ENCODE results near the gene HOXC10. TPM values are rescaled to one million over a fixed set of nuclear protein-coding genes. Genes with fewer than 3 reads are reported as not detected.

HOXC10 gene
- polyA plus RNA-seq, 3 donors = 63.5 to 68.8 (median 64.5) TPM

DNA sequence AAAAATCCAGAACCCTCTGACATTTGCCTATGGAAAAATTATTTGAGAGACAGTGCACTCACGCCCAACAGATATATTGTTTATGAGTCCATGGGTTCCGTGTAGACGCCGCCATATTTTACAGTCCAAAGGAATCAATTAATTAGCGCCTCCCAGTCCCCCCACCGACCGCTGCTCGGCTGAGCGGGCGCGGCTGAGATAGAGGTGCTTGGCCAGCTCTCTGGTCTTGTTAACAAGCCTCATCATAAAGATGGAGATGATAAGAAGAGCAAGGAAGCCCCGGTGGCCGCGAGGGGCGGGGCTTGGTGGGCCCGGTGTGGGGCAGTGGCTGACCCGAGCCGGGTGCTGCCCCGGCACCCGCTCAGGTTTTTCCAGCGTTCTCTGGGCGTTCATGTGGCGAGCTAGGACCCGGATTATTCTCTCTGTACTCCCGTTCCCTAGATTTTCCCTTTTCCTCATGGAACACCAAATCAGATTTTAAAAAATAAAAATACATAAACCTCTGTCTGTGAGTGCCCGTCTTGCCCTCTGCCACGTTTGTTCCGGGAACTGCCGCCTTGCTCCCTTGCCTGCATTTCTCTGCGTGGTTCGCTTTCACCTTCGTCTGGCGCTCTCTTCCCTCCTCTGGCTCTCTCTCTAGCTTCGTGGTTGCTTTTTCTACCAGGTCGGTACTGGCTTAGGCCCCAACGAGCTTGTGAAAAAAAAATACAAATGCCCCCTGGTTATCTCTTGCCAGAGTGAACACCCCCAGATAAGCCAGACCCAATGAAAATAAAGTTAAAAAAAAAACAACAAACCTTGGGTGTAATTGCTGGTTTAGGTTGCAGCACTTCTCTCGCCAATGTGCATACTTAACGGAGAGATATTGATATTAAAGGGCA is 21.3 kb upstream of the HOXC10 start:
- no peak for DNase-seq (ENCODE audit: low read depth in 3 of 3, low spot score in 2 of 3)

DNA sequence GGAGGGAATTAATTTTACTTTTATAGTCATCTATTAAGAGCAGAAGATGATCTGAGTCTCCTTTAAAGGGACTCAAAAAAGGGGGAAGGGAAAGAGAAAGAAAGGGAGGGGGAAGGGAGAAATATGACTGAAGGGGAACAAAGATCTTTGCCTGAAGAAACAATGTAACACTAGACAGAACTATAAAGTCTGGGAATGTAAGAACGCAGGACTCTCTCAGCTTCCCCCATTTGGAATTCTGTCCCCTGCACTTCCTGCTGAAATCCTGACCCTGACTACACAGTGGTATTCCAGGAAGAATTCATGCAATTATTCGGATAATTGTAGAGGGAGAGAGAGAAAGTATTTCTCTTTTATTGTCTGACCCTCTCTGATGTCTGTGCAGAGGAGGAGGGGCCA is 20.6 kb upstream of the HOXC10 start:
- no peak for DNase-seq (ENCODE audit: low read depth in 3 of 3, low spot score in 2 of 3)

DNA sequence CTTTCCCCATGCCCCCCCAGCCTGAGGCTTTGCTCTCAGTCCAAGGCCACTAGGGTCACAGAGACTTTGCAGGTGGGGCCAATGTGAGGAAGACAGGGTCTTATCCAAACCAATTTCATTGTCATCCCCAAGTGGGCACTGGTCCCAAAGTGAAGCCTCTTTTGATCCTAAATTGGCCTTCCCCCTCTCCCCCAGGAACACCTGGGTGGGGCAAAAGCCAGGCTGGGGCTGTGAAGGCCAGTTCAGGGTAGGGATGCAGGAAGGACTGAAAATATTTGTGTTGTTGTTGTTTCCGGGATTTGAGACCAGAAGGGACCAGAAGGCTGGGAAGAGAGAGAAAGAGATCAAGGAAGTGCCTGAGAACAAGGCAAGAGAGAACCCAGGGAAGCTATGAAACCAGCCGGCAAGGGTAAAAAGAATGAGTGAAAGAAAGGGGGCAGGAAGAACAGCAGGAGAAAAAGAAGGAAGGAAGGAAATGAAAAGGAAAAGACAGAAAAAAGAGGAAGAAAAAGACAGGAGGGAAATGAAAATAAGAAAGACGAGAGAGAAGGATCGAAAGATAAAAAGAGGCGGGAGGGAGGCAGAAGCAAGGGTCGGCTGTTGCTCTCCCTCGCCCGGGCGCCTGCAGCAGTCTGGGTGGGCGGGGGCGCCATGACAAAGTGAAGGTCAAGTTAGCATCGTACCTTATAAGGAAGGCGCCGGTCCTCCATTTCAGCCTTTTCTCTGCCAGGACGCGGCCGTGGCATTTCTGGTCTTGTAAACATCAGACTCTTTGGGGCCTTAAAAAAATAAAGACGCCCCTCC is 19.5 kb upstream of the HOXC10 start:
- DNase-seq (ENCODE audit: low read depth in 3 of 3, low spot score in 2 of 3) = no peak

DNA sequence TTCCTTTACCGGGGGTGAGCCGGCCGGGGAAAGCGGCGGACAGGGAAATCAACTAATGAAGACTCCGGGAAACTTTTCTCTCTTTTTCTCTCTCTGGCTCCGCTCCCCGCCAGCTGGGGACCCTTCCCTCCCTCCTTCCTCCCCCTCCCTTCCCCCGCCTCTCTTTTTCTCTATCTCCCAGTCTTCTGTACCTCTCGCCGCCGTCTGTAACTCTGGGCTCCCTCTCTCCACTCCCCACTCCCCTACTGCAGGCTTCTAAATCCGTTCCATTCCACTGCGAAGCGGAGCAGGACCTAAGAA is 18.9 kb upstream of the HOXC10 start:
- no peak for DNase-seq (ENCODE audit: low read depth in 3 of 3, low spot score in 2 of 3)

DNA sequence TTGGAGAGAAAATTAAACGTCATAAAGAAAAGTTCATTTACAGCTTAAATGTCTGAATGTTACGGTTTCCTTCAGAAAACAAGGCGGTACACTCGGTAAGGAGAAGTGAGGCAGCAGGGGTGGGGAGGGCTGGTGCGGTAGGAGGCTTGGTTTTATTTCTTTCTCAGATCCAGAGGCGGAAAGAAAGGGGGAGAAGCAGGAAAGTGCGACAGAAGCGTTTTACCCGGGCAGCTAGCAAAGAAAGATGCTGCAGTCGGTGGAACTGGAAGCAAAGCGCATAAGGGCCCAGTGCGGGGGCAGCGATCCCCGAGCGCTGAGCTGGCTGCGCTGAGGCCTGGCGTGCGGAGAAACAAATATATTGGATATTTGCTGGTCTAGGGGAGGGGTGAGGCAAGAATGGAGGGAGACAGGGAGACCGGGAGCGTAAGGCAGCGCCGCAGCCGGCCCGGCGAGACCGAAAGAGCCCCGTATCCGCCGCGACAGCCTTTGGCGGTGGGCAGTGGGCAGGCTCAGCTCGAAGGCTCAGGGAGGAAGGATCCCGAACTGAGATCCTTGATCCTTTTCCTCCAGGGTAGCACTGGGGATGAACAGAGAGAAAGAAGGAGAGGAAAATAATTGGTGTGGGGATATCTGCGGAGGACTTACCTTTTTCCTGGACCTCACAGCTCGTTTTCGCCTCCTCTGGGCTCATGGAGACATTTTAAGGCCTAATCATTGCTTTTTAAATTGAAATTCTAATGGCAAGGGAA is 18.4 kb upstream of the HOXC10 start:
- no peak for DNase-seq (ENCODE audit: low read depth in 3 of 3, low spot score in 2 of 3)

DNA sequence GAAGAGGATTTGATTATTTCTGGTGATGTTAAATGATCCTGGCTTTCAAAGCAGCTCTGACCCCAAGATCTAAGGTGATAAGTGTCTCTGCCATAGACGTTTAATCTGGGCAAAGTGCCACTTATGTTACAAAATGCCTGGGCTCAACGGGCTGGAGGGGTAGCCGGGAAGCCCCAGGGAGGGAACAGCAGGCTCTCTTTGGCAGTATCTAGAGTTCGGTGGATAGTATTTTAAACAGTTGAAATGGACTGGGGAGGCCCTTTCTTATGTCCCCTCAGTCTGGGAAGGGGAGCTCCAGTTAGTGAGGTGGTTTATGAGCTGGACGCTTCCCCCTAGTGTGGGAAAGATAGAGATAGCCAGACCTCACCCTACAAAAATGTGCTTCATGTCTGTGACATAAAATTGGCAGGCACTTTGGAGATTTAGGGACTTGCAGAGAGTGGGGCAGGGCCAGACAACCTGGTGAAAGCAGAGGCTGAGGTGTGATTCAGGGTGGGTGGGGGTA is 17.5 kb upstream of the HOXC10 start:
- no peak for DNase-seq (ENCODE audit: low read depth in 3 of 3, low spot score in 2 of 3)

DNA sequence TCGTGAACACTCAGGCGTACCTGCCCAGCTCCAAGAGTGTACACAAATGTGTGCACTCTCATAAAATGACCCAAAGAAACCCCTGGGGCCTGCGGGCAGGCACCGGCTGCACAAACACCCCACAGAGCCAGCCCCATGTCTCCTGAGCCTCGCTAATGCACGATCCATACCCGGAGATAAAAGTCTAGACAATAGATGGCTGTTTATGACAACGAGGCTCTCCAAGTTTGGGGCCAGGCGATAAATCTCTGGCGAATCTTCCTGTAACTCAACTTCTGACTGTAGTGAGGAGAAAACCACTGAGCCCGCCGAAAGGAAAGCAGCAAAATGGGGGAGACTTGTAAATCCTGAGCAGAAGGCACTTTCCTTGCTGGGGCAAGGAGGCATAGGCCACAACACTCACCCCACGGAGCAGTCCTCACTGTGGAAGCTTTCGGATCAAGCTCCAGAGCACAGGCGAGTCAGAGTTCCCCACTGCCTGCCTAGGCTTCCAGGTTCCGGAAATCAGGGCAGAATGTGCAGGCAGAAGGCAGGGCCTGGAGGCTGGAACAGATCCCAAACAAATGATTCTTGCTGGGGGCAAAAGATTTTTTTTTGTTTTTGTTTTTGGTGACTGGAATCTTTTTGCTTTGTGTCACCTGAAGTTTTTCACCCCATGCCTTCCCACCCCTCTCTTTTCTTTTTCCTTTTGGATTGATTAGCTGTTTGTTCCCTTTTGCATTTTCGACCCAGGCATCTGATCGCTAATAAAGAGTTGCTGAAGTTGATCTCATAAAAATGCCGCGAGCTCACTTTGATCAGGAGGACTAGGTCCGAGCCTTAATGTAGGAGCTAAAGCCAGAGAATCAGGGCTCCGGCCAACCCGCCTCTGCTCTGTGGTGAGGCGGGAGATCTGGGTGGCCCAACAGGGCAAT is 16.5 kb upstream of the HOXC10 start:
- no peak for DNase-seq (ENCODE audit: low read depth in 3 of 3, low spot score in 2 of 3)

DNA sequence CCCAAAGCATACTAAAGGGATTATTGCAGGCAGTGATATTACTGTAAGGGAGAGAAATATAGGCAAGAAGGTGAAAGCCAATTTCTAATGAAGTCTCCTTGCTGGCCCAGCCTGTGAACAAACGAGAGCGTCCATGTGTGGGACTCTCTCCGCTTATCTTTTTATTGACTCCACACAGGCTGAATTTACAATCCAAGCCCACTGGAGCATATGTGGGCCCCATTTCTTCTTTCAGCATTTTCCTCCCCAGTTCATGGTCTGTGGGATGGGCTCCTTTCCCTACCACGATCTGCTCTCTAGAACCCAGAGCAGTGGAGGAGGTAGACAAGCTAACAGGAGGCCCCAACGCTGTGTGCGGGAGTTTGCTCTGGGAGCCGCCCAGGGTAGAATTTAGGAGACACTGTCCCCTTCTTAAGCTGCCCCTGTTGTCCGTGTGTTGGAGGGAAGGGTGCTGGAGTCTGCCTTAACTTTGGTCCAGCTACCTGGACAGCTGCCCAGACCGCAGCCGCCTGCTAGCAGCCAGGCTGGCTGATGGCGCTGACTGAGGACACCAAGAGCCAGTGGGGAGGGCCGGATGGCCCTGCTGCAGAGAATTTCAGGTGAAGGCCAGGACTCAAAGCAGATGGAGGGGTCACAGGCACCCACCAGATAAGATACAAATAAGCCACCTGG is 15.2 kb upstream of the HOXC10 start:
- no peak for DNase-seq (ENCODE audit: low read depth in 3 of 3, low spot score in 2 of 3)

DNA sequence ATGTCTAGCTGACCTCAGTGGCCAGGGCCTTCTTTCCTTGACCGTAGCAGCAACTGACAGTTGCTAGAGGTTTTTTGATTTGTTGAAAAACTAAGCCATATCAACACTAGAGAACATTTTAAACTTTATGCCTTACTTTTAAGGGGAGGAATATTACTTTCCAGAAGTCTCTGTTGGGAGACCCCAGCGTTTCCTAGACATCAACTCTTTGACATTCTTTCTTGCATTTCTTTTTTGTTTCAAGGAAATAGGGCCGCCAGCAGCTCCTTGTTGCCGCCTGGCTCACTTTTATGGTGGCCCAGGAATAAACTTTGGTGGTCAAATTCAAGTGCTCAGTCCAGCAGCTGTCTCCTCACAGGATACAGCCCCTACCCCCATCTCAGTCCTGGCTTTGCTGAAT is 14.5 kb upstream of the HOXC10 start:
- DNase-seq (ENCODE audit: low read depth in 3 of 3, low spot score in 2 of 3) = no peak

DNA sequence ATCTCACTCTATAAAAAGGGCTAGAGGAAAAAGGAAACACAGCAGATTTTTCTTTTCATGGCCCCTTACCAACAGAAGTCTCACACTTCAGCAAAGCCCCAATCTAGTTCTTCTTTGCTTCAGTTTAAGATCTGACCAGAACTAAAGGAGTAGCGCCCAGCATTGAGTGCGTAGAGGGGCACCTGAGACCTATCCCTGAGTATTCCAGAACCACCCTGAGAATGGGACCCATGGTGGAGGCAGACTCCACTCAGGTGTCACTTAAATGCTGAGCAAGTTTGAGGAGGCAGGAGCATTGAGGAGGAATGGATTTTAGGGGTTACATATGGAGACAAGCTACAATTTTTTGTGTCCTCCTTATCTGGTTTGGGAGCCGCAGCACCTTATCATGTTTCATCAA is 13.8 kb upstream of the HOXC10 start:
- no peak for DNase-seq (ENCODE audit: low read depth in 3 of 3, low spot score in 2 of 3)

DNA sequence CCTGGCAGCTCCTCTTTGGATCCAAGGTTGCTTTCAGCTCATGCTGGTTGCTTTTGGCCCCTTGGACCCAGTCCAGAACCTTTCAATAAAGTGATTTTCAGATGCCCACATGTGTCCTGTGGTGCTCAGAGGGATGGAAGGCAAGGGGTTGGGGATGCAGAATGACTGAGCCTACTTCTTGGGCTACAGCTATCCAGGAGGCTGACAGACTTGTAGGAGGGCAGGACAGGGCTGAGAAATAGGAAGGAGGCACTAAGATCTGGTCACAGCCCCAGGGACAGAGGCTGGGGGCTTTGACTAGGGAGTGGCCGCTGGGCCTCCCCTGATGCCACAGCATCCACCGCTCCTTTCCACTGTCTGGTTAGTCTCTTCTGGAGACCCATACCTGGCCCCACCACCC is 13.3 kb upstream of the HOXC10 start:
- no peak for DNase-seq (ENCODE audit: low read depth in 3 of 3, low spot score in 2 of 3)

DNA sequence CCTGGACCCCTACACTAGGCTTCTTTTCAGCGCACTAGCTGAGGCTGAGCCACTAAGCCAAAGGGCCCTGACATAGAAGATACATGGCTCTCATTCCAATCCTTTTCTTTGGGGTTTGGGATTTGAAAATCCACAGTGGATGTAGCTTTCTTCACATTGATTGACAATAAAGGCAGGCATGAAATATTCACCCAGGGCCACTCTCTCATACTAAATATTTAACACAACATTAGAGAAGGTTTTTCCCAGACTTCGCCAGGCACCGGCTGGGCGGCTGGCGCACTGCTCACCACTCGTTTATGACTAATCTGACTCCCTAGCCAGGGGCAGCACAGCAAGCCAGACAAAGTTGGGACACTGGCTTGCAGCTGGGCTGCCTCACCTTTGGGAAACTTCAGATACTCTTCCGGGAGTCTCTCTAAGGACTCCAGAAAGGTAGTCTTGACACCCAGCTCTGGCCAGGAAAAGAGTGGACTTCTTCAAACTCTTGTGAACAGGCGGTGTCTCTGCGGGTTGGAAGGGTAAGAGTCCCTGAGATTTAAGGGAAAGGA is 12.7 kb upstream of the HOXC10 start:
- no peak for DNase-seq (ENCODE audit: low read depth in 3 of 3, low spot score in 2 of 3)

DNA sequence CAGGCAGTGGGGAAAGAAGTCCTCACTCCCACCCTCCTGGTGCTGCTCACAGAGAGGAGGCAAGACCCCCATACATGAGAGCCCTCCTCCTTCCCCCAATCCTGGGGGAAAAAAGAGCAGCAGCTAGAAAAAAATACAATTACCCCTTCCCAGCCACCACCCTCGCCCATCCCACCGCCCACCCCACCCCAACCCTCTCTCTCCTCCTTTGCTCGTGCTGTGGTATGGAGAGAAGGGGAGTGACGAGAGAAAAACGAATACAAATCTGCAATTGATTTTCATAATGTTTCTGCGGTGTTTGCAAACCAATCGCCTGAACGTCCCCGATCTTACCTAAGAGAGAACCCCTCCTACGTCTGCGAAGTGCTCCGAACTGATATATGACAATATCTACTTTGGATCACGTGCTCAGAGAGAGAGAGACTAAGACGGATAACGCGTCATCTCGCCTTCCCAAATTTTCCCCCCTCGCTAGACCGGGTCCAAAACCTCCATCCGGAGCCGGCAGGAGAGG is 12.2 kb upstream of the HOXC10 start, which contains the start of gene HOXC11:
Gene HOXC11 (plus strand): TSS at position 405 of the 514 bp plus-strand sequence. CDS start 116 bp downstream, outside the sequence.
- no peak for DNase-seq (ENCODE audit: low read depth in 3 of 3, low spot score in 2 of 3)

DNA sequence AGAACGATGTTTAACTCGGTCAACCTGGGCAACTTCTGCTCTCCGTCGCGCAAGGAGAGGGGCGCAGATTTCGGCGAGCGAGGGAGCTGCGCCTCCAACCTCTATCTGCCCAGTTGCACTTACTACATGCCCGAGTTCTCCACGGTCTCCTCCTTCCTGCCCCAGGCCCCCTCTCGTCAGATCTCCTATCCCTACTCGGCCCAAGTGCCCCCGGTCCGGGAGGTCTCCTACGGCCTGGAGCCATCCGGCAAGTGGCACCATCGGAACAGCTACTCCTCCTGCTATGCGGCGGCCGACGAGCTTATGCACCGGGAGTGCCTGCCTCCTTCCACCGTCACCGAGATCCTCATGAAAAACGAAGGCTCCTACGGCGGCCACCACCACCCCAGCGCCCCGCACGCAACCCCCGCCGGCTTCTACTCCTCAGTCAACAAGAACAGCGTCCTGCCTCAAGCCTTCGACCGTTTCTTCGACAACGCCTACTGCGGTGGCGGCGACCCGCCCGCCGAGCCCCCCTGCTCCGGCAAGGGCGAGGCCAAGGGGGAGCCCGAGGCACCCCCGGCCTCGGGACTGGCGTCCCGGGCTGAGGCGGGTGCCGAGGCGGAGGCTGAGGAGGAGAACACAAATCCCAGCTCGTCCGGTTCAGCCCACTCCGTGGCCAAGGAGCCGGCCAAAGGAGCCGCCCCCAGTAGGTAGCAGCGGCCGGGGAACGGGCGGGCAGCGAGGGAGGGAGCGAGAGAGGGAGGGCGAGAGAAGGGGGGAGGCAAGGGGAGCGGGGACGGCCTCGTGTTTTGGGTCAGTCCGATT is 11.5 kb upstream of the HOXC10 start:
- no peak for DNase-seq (ENCODE audit: low read depth in 3 of 3, low spot score in 2 of 3)

DNA sequence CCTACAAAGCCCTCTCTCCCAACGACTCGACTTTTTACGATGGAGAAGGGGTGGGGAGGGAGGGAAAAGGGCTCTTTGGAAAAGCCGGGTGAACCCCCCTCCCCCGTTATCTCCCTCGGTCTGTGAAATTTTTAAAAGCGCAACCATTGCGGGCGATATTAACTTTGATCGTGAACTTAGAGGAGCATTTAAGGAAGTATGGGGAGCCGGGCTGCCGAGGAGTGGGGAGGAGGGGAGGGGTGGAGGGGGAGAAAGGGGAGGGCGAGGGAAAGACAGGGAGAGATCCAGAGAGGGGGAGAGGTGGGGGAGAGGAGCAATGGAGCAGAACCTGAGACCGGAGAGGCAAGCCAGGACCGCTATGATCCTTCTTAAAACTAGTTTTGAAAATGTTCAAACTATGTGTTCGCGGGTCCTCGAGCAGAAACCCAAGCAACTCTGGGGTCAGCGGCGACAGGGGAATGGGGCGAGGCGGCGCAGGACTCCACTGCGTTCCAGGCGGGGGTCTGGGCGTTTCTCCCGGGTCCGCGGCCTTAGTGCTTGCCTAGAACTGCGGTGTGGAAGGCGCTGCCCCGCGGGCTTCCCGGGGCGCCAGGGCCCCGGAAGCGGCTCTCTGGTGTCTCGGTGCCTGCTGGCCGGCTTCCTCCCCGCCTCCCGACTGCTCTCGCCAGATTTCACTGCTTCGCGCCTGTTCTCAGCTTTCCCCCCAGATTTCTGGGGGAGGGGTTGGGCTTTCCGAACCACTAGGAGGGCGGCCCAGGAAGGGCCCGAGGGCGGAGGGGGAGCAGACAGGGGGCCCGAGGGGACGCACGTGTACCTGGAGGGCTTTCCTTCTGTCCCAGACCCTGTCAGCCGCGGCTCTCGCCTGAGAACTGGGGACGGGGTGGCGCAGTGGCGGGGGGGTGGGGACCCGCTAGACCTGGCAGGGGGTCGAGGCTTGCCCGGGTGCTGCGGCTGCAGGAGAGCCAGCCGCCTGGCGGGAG is 10.6 kb upstream of the HOXC10 start, which contains the start of gene HOTAIR:
Gene HOTAIR (minus strand): TSS at position 871 of the 980 bp plus-strand sequence.
- no peak for DNase-seq (ENCODE audit: low read depth in 3 of 3, low spot score in 2 of 3)

DNA sequence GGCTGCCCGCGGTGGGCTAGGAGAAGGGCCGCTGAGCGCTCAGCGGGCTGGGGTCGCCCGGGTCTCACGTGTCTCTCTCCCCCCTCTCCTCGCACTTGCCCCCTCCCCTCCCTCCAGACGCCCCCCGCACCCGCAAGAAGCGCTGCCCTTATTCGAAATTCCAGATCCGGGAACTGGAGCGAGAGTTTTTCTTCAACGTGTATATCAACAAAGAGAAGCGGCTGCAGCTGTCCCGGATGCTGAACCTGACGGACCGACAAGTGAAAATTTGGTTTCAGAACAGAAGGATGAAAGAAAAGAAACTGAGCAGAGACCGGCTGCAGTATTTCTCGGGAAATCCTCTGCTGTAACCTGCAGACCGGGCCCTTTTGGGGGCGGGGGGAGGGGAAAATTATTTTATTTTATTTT is 9.9 kb upstream of the HOXC10 start:
- no peak for DNase-seq (ENCODE audit: low read depth in 3 of 3, low spot score in 2 of 3)
